Fibroblast of skin of left biceps (primary cell): ENCODE data around the gene SINHCAF.
"Not testable (repeated sequence)": the region's sequence is repeated elsewhere in the genome, so short reads cannot be mapped to it uniquely, and the experiment has no call there.

Source experiments
- DNase-seq, 2 experiments: peaks; one replicate each; pipeline ENCODE4 v3.0.0-alpha.2; 2013; ENCODE audit warnings: low read depth in 2 of 2

The SINHCAF gene

DNA sequence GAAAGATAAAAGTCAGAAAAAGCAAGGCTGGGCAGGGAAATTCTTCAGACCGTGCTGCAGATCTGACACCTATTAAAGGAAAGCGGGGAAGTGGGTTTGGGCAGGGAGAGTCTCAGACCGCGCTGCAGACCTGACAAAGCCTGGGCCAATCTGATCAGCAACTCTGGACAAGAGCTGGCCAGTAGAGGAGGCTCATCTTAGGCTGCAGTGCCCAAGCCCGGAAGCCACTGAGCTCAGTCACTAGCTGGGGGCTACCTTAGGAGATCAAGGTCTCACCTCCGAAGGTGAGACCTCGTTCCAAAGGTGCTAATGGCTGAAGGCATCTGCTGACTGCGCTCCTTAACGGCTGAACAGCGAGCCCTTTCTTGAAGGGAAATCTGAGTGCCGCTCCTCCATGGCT, 60.2 kb downstream of the SINHCAF start:
- DNase-seq: no peak

DNA sequence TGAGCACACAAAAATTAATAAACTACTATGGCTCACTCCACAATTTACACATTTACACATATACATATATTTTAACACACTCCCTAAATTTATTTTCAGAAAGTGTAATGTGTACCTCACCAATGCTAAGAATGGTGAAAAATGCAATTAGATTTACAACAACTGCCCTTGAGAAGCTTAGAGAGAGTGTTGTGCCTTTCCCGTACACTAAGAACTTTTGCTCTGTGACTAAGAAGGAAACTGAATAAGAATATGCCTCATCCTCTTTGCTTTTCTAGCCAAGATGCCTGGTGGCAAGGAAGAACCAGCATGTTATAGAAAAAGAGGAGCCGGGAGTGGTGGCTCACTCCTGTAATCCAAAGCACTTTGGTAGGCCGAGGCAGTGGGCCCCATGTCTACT, 62.3 kb downstream of the SINHCAF start:
- no peak for DNase-seq

DNA sequence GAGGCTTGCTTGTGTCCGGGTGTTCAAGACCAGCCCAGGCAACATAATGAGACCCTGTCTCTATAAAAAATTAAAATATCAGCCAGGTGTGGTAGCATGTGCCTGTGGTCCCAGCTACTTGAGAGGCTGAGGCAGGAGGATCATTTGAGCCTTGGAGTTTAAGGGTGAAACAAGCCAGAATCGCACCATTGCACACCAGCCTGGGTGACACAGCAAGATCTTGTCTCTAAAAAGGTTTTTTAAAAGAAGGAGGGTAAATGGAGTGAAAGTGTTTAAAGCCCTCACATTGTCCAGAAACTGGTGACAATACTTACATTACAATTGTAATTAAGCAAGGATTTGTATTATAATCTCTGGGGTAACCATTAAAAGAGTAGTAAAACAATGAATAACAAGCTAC, 64.2 kb downstream of the SINHCAF start:
- no peak for DNase-seq

DNA sequence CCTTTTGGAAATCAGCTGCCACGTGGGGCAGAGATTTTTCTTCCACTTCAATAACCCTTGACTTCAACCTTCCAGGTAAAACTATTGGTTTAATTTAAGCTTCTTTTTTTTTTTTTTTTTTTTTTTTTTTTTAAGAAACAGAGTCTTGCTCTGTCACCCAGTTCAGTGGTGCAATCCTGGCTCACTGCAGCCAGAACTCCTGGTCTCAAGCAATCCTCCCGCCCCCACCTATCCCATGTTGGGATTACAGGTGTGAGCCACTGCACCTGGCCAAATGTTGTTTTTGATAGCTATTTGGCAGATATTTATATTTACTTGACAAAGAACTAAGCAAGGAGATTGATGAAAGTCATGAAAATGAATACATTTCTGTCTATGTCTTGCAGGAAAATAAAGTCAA, 65.1 kb downstream of the SINHCAF start:
- DNase-seq: no peak

DNA sequence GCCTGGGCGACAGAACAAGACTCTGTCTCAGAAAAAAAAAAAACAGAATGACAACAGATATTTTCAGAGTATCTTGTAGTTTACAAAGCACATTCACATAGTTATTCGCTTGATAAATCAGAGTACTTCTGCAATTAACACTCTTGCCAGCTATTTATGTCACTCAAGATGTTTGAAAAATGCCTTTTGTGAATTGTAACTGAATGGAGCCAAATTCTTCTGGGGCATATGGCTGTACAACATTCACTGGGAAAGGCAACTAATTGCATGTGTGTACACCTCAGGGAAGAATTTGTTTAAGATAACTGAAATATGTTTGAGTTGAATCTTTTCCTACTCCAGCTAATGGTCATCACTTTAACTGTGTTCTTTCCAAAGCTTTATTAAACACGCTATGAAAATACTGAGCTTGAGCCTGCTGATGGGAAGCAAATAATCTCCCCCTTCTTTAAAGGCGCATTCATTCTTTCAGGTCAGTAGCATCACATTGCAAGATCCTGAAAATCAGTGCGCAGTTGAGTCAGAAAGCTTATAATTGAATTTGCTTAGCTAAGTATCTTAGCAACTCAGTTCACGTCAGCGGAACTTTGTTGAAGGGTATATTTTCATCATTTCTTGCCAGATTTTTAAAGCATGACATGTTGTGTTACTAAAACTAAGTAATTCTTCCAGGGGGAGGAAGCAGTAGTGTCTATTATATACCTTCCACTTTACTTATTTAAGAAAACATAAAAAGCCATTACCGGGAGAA, 66.6 kb downstream of the SINHCAF start:
- no peak for DNase-seq

DNA sequence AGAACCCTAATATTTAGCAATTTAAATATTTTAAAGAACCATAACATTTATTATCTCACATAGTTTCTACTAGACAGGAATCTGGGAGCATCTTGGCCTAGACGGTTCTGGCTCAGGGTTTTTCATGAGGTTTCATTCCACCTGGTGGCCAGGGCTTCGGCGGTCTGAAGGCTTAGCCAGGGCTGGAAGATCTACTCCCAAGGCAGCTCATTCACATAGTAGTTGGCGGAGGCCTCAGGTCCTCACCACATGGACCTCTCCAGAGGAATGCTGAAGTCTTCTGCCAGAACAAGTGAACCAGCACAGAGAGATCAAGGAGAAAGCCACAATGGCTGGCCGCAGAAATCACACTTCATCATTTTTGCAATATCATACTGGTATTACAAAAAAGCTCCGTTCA, 68.2 kb downstream of the SINHCAF start:
- DNase-seq: no peak

DNA sequence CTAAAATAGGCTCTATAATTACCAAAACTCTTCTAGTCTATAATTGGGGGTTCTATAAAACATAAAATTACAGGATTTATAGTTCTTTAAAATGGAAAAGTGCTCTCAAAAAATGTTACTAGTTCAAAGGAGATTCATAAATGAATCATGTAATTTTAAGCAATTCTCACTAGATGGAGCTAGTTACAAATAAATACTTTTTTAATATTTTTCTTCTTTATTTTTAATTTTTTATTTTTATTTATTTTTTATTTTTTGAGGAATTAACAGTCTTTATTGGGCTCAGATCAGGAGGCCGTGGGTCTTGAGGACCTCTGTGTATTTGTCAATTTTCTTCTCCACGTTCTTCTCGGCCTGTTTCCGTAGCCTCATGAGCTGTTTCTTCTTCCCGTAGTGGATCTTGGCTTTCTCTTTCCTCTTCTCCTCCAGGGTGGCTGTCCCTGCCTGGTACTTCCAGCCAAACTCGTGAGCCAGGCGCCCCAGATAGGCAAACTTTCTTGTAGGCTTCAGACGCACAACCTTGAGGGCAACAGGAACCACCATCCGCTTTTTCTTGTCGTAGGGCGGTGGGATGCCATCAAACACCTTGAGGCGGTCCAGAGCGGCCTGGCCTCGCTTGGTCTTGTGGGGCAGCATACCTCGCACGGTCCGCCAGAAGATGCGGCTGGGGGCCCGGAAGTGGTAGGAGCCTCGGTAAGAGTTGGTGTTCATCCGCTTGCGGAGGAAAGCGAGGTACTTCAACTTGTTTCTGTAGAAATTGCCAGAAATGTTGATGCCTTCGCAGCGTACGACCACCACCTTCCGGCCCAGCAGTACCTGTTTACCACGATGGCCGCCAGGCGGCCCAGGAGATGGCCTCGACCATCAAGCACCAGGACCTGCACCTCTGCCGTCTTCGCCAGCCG, 74.0 kb downstream of the SINHCAF start:
- not testable (repeated sequence) for DNase-seq

DNA sequence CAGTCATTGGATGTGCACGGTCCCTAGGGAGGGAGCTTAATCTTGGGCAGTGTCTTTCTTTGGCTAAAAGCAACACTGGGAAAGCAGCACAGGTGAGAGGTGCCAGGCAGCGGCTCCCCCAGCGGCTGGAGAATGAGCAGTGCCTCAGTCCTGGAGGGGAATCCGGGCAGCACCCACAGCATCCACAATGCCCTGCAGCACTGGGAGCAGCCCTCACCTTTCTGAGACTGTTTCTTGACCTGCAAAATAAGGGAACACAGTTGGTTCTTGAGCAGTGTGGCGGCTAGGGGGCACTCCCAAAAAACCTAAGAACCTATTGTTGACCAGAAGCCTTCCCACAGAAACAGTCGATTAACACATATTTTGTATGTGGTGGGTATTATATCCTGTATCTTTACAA, 75.8 kb downstream of the SINHCAF start:
- no peak for DNase-seq

DNA sequence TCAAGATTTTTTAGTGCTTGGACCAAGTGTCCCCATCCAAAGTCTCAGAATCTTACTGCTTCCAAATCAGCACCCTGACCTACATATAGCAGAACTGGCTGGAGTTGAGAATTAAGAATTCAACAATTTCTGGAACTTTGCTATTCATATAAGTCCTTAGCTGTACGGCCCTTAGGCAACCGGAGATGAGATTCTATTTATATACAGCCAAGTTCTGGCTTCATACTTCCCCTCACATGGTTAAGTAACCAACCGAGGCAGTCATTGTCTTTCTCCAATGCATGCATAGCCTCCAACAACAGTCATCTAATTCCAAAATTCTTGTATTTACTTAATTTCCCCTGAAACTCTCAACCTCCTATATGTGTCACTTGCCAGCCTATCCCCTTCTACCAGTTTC, 76.6 kb downstream of the SINHCAF start:
- DNase-seq: no peak

DNA sequence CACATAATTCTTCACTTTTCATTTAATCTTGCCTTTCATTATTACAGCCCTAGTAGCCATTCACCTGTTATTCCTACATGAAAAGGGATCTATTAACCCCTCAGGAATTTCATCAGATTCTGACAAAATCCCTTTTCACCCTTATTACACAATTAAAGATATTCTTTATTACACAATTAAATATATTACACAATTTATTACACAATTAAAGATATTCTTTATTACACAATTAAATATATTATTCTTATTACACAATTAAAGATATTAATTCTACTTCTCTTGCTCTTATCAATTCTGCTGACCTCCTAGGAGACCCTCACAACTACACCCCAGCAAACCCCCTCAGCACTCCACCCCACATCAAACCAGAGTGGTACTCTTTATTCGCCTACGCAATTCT, 77.1 kb downstream of the SINHCAF start:
- no peak for DNase-seq

DNA sequence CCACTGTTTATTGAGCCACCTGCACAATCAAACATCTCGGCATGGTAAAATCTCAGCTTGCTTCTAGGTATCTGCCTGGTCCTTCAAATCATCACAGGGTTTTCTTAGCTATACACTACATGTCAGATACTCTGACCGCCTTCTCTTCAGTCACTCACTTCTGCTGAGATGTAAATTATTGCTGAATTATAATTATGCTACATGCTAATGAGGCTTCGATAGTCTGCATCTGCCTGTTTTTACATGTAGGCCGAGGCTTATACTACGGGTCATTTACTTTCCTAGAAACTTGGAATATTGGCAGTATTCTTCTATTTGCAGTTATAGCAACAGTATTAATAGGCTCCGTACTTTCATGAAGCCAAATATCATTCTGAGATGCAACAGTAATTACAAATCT, 77.6 kb downstream of the SINHCAF start:
- no peak for DNase-seq

DNA sequence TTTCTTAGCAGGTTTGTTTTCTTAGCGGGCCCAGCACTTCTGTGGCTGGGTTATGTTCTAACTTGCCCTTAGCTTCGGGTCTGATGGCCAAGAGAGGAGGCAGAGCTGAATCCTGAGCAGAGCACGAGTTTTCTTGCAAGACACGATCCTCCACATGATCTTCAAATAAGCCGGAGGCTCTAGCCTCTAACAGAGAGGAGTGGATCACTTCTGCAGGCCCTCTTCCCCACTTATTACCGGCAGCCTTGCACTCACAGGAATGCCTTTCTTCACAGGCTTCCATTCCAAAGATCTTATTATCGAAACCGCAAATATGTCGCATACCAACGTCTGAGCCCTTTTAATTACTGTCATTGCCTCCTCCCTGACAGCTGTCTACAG, 79.5 kb downstream of the SINHCAF start:
- peak; percentile 20 to 28 for DNase-seq

DNA sequence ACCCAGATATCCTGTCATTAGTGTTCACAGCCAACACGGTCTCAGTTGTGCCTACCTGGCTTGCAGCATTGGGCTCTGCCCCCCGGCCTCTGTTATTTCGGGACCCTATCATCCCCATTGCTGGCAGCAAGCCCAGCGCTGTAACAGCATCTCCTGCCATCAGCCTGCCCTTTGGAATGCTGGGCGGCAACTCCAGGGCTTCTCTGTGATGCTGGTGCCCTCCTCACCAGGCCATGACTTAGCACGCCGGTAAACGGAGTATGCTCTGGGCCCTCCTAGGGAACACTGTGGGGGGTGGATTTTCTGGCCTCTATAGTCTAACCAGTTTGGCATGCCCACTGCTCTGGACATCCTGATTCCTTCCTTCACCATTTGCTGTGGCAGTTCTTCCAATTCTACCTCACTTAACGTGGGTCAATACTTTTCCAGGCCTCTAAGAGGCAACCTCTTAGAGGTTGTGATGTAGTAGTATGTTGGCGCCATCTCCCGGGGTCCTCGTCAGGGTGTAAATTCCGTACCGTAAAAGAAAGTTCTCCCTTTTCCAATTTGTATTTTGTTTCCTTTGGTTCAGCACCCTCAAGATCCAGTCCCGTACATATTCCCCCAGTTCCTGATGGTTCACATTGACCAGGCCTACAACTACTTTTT, 80.0 kb downstream of the SINHCAF start:
- DNase-seq: no peak

DNA sequence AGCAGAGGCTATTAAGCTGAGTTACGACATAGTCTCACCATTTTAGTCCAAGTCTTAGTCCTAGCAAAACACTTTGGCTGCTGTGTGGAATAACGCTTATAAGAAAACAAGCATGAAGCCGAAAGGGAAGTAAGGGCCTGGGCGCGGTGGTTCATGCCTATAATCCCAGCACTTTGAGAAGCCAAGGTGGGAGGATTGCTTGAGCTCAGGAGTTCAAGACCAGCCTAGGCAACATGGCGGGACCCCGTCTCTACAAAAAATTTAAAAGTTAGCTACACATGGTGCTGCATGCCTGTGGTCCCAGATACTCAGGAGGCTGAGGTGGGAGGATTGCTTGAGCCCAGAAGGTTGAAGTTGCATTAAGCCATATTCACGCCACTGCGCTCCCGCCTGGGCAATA, 83.5 kb downstream of the SINHCAF start:
- not testable (repeated sequence) for DNase-seq

DNA sequence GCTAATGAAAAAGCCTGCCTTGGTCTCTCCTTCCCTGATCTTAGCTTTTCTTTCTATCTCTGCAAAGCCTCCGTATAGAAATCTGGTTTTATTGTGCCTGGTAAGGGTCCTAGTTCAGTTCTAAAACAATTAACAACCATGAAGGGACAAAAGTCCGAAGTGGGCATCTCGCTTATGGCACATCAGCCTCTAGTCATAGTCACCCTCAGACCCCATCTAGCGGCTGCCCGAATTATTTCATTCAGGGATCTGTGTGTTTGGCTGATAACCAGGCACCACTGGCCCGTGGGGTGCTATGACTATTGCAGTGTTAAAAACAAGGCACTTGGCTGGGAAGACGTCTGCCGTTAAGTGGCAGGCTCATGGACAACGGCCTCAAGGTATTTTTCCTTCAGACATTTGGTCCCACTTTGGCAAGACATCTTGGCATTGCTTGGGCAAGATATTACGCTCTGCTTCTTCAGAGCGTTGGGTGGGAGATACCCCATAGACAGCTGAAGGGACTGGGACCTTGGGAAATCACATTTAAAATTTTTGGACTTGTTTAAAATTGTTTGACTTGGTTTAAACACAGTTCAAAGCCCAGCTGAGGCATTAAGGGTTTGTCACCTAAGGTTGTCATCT, 87.1 kb downstream of the SINHCAF start:
- peak; percentile 4 to 10 for DNase-seq

DNA sequence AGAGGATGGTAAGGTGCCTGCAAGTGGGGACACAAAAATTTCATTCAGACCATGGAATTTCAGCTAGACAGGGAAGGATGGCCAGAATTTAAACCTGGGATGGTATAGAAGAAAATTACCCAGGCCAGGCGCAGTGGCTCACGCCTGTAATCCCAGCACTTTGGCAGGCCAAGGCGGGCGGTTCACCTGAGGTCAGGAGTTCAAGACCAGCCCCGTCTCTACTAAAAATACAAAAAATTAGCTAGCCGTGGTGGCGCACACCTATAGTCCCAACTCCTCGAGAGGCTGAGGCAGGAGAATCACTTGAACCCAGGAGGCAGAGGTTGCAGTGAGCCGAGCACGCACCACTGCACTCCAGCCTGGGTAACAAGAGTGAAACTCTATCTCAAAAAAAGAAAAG, 87.6 kb downstream of the SINHCAF start:
- not testable (repeated sequence) for DNase-seq

DNA sequence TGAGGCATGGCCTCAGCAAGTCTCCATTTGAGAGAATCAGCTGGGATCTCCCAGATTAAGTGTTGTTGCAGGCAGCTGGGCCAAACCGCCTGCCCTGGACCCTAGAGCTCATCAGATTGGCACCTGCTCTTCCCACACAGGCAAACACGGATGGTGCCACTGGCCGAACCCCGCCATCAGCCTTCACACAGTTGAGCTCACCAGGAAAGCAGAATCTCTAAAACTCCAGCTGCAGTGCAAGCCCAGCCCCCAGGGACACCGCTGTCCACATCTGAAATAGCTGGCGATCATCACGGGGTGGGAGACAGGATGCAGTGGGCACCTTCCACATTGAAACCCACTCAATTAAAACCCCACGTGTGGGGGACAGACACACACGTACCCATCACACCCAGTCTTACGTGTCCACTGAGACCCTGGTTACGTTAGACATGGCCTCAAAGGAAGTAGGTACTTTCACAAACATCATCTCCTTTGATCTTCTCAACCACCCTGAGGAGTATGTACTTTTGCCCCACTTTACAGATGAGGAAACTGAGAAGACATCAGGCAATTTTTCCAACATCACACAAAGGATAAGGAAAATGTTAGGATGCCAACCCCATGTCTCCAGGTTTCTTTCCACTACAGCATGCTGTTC, 88.8 kb downstream of the SINHCAF start:
- DNase-seq: no peak

DNA sequence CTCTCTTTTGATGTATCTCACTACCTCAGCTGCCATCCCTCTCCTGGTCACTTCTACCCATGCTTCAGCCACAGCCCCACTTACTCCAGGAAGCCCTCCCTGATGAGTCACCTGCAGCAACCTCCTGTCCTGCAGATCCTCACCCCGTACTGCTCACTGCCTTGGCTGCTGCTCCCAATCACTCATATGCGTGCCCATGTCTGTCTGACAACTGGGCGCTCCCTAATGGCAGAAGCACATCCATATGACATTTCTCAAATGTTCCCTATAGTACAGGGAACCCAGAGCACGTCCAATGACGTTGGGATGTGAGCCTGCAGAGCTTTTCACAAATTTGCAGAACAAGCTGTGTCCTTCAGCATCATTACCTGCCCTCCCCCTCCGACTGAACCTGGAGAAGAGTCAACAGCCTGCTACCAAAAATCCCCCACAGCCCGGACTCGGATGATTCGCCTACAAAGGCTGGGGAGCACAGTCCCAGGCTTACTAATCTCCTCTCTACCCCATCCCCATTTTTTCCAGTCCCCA, 90.0 kb downstream of the SINHCAF start:
- DNase-seq: no peak

DNA sequence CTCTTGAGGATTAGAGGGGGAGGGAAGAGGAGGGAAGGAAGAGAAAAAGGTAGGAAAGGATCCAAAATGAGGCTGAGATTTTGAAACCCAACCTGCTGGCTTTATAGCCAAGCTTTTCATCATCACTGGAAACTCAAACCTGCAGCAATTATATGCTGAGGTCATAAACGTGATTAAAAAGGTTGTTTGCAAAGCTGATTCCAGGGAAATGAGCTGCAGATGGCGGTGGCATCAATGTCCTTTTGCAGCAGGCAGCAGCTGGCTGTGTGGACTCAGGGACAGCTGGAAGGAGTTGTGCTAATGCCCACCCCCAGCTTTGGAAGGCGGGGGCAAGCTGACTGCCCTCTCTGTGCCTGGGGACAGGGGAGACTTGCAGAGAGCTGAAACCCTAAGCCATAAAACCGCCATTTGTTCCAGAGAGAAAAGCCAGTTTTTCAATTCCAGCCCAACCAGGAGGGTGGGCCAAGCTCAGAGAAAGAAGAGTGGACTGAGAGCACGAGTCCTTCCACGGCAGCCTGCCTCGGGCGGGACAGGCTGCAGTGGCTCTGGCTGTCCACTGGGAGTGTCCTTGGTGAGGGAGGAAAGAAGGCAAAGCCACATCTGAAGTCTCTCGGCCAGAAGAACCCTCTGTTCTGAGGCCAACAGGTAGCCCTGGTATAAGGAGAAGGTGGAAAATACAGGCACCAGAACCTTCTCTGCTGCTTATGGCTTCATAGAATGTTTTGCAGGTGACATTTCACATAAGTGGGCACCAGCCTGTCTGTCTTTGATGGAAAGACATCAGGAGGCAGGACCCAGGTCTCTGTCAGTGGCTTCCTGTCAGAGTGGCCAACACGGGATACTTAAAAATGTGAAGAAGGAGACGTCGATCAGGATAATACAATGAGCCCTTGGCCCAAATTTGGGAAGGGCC, 90.7 kb downstream of the SINHCAF start:
- DNase-seq: no peak
